GM18505 (cell line): ENCODE measurements around the gene PDE4B.

ENCODE experiments used
- ATAC-seq: cut with Tn5 transposase; IDR thresholded peaks from one replicate; pipeline ENCODE4 v1.9.1; 2021; ENCODE audit not compliant: unreplicated experiment
- POLR2A ChIP-seq: IDR thresholded peaks from 4 replicates; pipeline ENCODE4 v1.6.1; 2011; ENCODE audit warnings: borderline replicate concordance; ENCODE audit not compliant: insufficient read depth, insufficient read length; ENCODE audit errors: extremely low read depth

PDE4B gene

DNA sequence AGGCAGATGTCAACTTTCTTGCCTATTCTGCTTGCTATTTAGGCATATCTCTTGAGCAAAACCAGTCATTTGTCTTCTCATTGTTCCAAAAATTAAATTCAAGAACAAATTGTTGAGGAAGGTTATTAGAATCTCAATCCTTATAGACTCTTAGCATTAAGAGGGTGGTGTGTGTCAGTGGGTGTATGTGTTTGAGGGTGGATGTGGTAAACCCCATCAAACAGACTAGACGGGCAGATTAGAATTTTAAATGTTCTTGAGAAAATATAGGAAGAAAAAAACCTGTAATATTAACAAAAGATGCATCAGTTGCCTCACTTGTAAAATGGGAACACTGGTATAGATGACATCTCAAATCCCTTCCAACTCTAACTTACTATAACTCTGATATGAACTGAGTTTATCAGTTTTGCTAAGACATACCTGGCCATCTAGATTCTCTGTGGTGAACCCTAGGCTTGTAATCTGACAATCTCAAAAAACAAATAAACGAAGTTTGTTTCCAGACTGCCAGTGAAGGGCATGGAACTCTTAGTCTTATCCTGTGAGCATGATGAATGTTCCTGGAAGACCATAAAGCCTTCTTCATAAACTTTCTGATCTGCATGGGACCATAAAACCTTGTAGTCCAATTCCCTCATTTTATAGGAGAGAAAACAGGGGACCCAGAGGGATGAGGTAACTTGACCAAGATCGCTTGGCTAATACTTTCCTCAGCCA is 564.9 kb downstream of the PDE4B start:
- TF ChIP-seq POLR2A = no peak
- ATAC-seq = no peak

- no peak for TF ChIP-seq POLR2A
- no peak for ATAC-seq
These were observed 566.6 kb downstream of the PDE4B start for GRCh38 chr1:66359269-66359668.

GRCh38 chr1:66359815-66360214 is 567.1 kb downstream of the PDE4B start:
- no peak for ATAC-seq
- no peak for TF ChIP-seq POLR2A

DNA sequence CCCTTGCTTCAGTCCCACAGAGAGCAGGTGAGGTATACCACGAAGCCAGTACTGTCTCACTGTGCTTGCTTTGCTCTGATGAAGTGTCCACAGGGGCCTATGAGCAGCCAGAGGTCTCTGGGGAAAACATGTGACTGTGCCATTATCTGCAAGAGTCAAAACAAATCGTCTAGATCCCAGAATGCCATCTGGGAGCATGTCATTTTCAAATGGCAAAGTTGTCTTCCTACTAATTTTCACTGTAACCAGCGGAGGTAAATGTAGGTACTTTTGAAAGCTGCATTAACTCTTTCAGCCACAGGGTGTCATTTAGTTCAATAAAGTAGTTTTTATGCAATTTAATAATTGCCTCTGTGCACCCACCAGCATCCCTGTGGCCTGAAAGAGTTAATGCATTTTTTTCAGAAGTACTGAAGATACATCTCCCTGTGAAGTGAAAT is 567.6 kb downstream of the PDE4B start:
- TF ChIP-seq POLR2A = no peak
- peak; percentile 39 for ATAC-seq

DNA sequence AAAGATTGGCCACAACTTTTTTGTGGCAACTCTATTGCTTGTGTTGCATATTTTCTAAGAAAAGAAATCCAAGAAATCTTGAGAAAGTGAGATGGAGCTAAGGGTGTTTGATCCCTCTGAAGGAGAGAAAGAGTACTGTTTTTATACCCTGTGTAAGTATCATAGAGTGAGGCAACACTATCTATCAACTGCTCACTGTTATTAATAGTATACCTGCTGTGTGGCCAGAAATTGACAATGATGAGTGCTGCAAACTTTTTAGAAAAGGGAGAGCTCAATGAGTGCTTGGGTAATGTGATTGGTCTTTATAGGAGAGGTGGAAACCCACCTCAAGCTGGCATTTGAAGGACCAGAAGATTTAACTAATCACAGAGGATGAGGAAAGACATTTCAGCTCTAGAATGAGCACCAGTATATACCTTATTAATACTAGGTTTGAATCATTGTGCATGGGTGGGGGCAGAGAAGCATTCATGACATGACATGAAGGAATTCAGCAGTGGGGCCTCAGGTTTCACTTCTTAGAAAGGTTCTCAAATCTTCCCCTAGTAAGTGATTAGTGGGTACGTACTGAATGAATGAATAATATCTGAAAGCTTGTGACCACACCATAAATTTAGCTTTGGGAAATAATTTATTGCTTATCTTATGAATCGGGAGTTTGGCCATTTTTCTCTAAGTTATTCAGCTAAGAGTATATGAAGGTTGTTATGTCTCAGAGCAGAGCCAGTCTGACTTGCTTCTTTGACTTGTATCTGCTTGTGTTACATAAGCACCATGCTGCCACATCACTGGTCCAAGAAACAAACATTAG is 572.1 kb downstream of the PDE4B start:
- peak; percentile 59 for ATAC-seq
- no peak for TF ChIP-seq POLR2A

DNA sequence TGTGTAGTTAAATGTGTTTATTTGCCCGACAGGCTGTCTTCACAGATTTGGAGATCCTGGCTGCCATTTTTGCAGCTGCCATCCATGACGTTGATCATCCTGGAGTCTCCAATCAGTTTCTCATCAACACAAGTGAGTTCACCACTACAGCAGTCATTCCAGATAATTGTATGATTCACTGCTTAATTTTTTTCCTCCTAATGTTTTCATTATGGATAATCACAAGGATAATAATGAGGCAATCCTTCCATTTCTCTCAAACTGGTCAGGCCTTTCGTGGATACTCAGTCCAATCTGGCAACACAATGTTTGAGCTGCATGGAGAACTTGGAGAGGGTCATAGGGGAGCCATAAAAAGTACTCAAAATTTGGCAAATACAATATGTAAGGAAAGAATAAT is 572.9 kb downstream of the PDE4B start:
- ATAC-seq = no peak
- TF ChIP-seq POLR2A = no peak

- ATAC-seq = no peak
- no peak for TF ChIP-seq POLR2A
These were observed 573.9 kb downstream of the PDE4B start for GRCh38 chr1:66366634-66367033.

- no peak for ATAC-seq
- no peak for TF ChIP-seq POLR2A
These were observed 574.7 kb downstream of the PDE4B start for GRCh38 chr1:66367369-66367768.

GRCh38 chr1:66368261-66368660 is 575.6 kb downstream of the PDE4B start:
- ATAC-seq = no peak
- TF ChIP-seq POLR2A = no peak

GRCh38 chr1:66370462-66370971 is 577.8 kb downstream of the PDE4B start:
- no peak for TF ChIP-seq POLR2A
- ATAC-seq = no peak

- TF ChIP-seq POLR2A = no peak
- peak; percentile 19 for ATAC-seq
These were observed 578.7 kb downstream of the PDE4B start for GRCh38 chr1:66371233-66372005.

GRCh38 chr1:66372522-66373101 is 579.9 kb downstream of the PDE4B start:
- no peak for ATAC-seq
- TF ChIP-seq POLR2A = peak; percentile 24

GRCh38 chr1:66373157-66373591 is 580.5 kb downstream of the PDE4B start:
- no peak for ATAC-seq
- TF ChIP-seq POLR2A = no peak

- ATAC-seq = peak; percentile 46
- no peak for TF ChIP-seq POLR2A
These were observed 581.5 kb downstream of the PDE4B start for GRCh38 chr1:66374148-66374547.
